GM06990 (cell line): ENCODE measurements around the gene TOMM40L.

Source experiments
- DNase-seq: peaks from one replicate; pipeline ENCODE4 v3.0.0-alpha.2; 2011; ENCODE audit not compliant: insufficient read length; ENCODE audit errors: extremely low read depth
- H3K27me3 ChIP-seq: replicated peaks from 2 replicates; pipeline ENCODE4 v1.6.0; 2011; ENCODE audit warnings: low read length; ENCODE audit not compliant: control insufficient read depth, insufficient read depth
- H3K36me3 ChIP-seq: 2 replicates; pipeline ENCODE4 v1.5.1; 2011; ENCODE audit warnings: low read length; ENCODE audit not compliant: control insufficient read depth, insufficient read depth
- H3K4me3 ChIP-seq: replicated peaks from 2 replicates; pipeline ENCODE4 v1.5.1; 2011; ENCODE audit warnings: low read depth, mild to moderate bottlenecking, control low read depth, low read length
- TF ChIP-seq, protein P1 (sequence below): IDR thresholded peaks from 2 replicates; pipeline ENCODE4 v1.5.1; 2011; ENCODE audit warnings: low read length, control low read depth, mild to moderate bottlenecking, inconsistent platforms; ENCODE audit not compliant: insufficient read depth, poor library complexity, severe bottlenecking

Gene TOMM40L

DNA sequence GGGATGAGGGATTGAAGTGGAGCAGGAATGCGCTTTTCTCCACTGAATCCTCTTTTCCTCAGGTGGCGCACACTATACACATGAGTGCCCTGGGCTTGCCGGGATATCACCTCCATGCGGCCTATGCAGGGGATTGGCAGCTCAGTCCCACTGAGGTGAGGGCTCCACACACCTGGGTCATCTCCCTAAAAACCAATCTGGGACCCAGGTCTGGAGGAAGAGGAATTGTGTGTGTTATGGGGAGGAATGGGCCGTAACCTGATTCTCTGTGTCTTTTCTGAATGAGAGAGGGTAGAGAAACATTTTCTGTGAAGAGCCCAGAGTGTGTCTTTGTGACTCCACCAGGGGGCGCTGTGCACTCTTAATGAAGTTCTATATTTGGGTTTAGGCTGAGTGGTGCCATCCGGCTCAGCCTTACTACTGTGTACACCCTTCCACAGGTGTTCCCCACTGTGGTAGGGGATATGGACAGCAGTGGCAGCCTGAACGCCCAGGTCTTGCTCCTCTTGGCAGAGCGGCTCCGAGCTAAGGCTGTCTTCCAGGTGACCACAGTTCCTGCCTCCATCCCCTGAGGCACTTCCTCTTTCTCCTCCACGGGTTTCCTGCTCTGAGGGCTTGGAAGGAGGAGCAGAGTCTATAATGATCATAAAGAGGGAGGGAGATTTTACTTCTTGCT lies 1.5 kb downstream of the TOMM40L start:
- peak; percentile 64 for DNase-seq
- H3K36me3 ChIP-seq, result peaks cover 12% of the 10 kb centered on the region
- H3K27me3 ChIP-seq, result no peaks in the 10 kb centered on the region
- TF ChIP-seq, protein P1, sequence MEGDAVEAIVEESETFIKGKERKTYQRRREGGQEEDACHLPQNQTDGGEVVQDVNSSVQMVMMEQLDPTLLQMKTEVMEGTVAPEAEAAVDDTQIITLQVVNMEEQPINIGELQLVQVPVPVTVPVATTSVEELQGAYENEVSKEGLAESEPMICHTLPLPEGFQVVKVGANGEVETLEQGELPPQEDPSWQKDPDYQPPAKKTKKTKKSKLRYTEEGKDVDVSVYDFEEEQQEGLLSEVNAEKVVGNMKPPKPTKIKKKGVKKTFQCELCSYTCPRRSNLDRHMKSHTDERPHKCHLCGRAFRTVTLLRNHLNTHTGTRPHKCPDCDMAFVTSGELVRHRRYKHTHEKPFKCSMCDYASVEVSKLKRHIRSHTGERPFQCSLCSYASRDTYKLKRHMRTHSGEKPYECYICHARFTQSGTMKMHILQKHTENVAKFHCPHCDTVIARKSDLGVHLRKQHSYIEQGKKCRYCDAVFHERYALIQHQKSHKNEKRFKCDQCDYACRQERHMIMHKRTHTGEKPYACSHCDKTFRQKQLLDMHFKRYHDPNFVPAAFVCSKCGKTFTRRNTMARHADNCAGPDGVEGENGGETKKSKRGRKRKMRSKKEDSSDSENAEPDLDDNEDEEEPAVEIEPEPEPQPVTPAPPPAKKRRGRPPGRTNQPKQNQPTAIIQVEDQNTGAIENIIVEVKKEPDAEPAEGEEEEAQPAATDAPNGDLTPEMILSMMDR, result peak; percentile 69
- H3K4me3 ChIP-seq, result peak overlapping the region; percentile 77

DNA sequence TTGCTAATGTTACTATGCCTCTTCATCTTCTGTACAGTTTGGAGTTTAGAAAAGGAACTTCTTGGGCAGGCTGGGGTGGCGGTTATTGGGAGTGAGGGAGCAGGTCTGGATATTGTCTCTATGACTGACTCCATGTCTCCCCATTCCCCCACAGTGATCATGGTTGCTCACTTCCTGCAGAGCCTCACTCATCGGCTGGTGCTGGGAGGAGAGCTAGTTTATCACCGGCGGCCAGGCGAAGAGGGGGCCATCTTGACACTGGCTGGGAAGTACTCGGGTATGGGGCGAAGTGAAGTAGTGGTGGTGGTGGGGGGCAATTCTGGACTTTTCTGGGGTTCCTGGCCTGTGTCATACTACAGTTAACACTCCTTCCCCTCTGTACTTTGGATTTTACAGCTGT lies 2.2 kb downstream of the TOMM40L start:
- no peak for DNase-seq
- no peak overlapping the region for H3K4me3 ChIP-seq
- H3K36me3 ChIP-seq, result peaks cover 12% of the 10 kb centered on the region
- no peaks in the 10 kb centered on the region for H3K27me3 ChIP-seq
- TF ChIP-seq, protein P1, result no peak

DNA sequence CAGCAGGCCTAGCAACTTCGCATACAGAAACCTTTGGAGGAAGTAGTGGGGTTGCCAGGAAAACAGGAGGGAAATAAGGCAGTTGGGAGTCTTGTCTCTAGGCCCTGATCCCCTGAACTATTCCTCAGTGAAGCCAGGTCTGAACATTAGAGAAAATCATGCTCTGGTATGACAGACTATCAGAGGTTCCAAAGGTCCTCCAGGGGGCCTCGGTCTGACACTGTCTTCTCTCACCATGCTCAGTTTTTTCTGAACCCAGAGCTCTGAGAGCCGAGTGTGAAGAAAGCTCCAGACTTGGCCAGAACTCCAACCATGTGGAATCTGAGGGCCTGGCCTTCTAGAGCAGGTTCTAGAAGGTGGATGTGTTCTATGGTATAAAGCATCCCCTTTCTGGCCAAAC lies 4.0 kb downstream of the TOMM40L start:
- Histone ChIP-seq H3K27me3 (no peaks in the 10 kb centered on the region), H3K36me3 (peaks cover 12% of the 10 kb centered on the region), H3K4me3 (no peak overlapping the region)
- no peak for DNase-seq
- TF ChIP-seq, protein P1, result peak; percentile 33

DNA sequence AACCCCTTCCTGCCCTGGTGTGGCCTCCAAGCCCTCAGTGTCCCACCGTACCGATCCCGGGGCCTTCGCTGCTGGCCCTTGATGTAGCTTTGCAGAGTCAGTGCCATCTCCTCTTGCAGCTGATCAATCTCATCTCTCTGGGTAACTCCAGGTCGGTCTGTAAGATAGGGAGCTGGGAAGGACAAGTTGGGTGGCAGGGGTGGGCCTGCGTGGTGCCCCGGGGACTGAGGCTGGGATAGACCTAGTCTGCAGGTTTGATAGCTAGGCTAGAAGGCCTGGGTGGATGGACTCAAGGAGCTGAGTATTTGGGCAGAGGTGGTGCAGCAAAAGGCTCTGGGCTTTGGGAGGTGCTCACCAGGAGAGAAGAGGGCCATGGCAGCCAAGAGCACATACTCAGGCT lies 4.9 kb downstream of the TOMM40L start:
- TF ChIP-seq, protein P1, result no peak
- DNase-seq, result no peak
- Histone ChIP-seq H3K36me3 (peaks cover 12% of the 10 kb centered on the region), H3K27me3 (no peaks in the 10 kb centered on the region), H3K4me3 (no peak overlapping the region)

DNA sequence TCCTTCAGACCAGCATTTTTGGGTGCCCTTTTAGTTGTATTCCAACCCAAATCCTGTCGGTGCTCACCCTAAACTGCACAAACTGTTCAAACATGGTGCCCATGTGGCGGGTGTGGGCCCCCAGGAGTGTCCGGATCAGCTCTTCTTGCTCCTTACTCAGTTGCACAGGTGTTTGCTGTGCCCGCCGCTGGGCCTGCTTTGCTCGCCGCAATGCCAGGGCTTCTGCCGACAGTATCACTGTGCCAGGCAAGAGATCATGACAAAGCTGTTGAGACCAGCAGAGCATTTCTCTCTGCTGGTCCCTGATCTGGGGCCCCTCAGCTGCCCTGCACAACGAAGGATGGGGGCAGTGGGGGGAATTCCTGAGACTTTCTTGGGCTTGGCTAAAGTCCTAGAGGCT lies 7.2 kb downstream of the TOMM40L start:
- Histone ChIP-seq H3K36me3 (peaks cover 12% of the 10 kb centered on the region), H3K4me3 (no peak overlapping the region), H3K27me3 (no peaks in the 10 kb centered on the region)
- no peak for DNase-seq
- TF ChIP-seq, protein P1, result no peak
